IPS-18a (cell line): ENCODE data around the gene ZNF92.
"Not testable (repeated sequence)": the region's sequence is repeated elsewhere in the genome, so short reads cannot be mapped to it uniquely, and the experiment has no call there.

ENCODE experiments used
- H3K27ac ChIP-seq: one replicate; pipeline ENCODE4 v1.5.1; 2013; ENCODE audit warnings: low read length
- H3K27me3 ChIP-seq: one replicate; pipeline ENCODE4 v1.6.1; 2013; ENCODE audit warnings: mild to moderate bottlenecking, low read length; ENCODE audit not compliant: control insufficient read depth, insufficient read depth
- H3K36me3 ChIP-seq: one replicate; pipeline ENCODE4 v1.6.1; 2013; ENCODE audit warnings: low read depth, low read length; ENCODE audit not compliant: control insufficient read depth
- H3K4me1 ChIP-seq: one replicate; pipeline ENCODE4 v1.6.1; 2013; ENCODE audit warnings: low read depth, low read length; ENCODE audit not compliant: control insufficient read depth
- H3K4me3 ChIP-seq: one replicate; pipeline ENCODE4 v1.5.1; 2013; ENCODE audit warnings: low read length
- H3K9ac ChIP-seq: one replicate; pipeline ENCODE4 v1.6.1; 2013; ENCODE audit warnings: mild to moderate bottlenecking, low read length, moderate library complexity
- H3K9me3 ChIP-seq: one replicate; pipeline ENCODE4 v1.6.1; 2013; ENCODE audit warnings: low read depth, low read length; ENCODE audit not compliant: control insufficient read depth

The ZNF92 gene

DNA sequence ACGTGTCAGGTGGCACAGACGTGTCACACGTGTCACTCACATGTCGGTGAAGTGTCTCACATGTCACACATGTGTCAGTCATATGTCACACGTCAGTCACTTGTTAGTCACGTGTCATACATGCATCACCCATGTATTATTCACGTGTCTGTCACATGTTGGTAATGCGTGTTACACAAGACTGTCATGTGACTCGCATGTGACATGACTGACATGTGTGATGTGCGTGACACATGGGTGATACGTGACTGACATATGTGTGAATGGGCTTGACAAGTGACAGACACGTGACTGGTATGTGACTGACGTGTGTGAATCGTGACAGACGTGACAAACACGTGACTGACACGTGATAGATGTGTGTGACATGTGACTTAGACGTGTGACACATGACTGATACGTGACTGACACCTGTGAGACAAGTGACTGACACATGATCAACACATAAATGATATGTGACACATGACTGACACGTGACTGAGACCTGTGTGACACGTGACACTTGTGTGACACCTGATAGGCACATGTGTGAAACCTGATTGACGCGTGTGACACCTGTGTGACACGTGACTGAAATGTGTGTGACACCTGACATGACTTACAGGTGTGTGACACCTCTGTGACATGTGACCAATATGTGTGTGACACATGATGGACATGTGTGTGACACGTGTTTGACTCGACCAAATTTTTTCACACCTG, 56.1 kb downstream of the ZNF92 start:
- Histone ChIP-seq H3K4me1 (no peaks in the 10 kb centered on the region), H3K9me3 (peaks cover 30% of the 10 kb centered on the region), H3K9ac (no peak overlapping the region), H3K4me3 (no peak overlapping the region), H3K27ac (no peak overlapping the region), H3K36me3 (no peaks in the 10 kb centered on the region), H3K27me3 (no peaks in the 10 kb centered on the region)

DNA sequence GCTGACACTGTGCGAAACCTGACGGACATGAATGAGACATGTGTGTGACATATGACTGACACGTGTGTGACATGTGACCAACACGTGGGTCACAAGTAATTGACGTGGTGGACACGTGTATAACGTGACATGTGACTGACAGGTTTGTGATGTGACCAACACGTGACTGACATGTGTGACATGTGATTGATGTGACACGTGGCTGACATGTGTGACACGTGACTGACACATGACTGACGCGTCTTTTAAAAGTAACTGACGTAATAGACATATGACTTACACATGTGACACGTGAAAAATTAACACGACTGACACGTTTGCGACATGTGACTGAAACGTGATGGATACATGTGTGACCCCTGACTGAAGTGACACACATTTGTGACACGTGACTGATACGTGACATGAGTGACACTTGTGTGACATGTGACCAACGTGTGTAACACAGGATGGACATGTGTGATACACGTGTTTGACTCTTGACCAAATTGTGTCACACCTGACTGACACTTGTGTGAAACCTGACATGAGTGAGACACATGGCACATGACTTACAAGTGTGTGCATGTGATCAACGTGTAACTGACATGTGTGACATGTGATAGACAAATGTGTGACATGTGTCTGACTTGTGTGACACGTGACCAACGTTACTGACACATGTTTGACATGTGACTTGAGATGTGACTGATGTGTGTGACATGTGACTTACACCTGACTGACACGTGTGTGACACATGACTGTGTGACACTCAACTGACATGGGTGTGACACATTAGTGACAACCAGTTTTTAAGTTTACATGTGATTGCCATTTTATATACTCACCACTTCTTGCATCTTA, 56.9 kb downstream of the ZNF92 start:
- Histone ChIP-seq H3K27me3 (no peaks in the 10 kb centered on the region), H3K36me3 (no peaks in the 10 kb centered on the region), H3K4me1 (no peaks in the 10 kb centered on the region)

DNA sequence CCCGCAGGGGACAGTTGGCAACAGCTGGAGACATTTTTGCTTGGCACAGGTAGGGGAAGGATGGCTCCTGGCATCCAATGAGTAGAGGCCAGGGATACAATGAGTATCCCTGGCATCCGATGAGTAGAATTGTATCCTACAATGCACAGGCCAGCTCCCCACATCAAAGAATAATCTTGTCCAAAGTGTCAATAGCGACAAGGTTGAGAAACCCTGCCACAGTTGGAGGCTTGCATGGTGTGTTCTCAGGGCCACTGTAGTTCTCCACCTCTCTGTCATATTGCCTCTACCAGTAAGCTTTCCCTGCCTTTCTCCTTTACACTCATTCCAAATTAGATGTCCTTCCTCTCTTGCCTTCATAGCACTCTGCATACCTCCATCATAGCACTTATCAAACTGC, 60.7 kb downstream of the ZNF92 start:
- Histone ChIP-seq H3K36me3 (no peaks in the 10 kb centered on the region), H3K27ac (no peak overlapping the region), H3K4me3 (no peak overlapping the region), H3K4me1 (no peaks in the 10 kb centered on the region), H3K27me3 (no peaks in the 10 kb centered on the region), H3K9me3 (peaks cover 16% of the 10 kb centered on the region), H3K9ac (no peak overlapping the region)

More for the DNA sequence above, 56.9 kb downstream of the ZNF92 start:
- Histone ChIP-seq H3K9me3 (peaks cover 30% of the 10 kb centered on the region), H3K27ac (no peak overlapping the region), H3K4me3 (no peak overlapping the region), H3K9ac (no peak overlapping the region)

DNA sequence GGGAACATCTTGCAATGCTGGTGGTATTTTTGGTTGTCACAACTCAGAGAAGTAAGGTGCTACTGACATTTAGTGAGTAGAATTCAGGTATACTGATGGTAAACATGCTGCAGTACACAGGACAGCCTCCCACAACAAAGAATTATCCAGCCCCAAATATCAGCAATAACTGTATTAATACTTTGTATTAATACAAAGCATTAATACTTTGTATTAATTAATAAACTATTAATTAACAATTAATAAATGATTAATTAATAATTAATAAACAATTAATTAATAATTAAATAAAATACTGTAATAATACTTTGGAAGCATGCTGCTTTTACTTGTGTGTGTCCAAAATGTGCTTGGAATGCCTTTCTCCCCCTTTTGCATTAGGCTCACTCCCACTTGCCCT, 62.5 kb downstream of the ZNF92 start:
- H3K4me3 ChIP-seq, result no peak overlapping the region
- no peak overlapping the region for H3K27ac ChIP-seq
- no peaks in the 10 kb centered on the region for H3K27me3 ChIP-seq
- H3K4me1 ChIP-seq, result no peaks in the 10 kb centered on the region
- H3K9me3 ChIP-seq, result no peaks in the 10 kb centered on the region
- no peak overlapping the region for H3K9ac ChIP-seq
- H3K36me3 ChIP-seq, result no peaks in the 10 kb centered on the region

DNA sequence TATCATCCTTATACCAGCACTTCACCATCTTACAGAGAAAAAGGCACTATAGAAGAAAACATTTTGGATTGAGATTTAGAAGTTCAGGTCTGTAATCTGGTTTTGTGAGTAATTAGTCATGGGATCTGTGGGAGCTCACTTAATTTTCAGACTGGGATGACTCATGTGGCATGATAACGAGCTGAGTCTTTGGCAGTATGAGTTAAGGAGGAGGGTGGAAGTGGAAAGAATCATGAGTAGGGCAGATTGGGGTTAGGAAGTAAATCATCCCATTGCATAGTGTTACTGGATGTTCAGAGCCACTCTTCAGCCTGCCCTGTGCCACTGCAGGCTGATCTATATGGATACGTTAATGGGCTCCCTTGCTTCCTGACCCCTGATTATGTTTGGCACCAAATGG, 64.9 kb downstream of the ZNF92 start:
- Histone ChIP-seq H3K9ac (no peak overlapping the region), H3K4me1 (no peaks in the 10 kb centered on the region), H3K4me3 (no peak overlapping the region), H3K27ac (no peak overlapping the region), H3K27me3 (no peaks in the 10 kb centered on the region), H3K9me3 (no peaks in the 10 kb centered on the region), H3K36me3 (no peaks in the 10 kb centered on the region)

DNA sequence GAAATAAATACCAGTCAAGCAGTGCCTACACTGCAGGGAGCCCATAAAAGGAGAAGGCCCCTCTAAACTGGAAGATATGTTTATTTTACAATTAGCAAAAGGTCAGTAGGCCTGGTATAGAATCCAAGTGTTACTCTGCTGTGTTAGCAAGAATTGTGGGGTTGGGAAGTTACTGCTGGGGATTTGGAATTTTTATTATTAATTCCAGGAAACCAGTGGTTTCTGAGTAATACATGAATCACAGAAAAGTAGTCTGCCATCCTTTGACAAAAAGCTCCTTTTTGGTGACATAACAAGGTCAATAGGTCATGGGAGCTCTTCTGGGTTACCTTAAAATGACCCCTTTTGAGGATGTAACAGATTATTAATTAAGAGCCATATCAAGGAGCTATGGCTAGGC, 67.4 kb downstream of the ZNF92 start:
- Histone ChIP-seq H3K9ac (no peak overlapping the region), H3K27me3 (no peaks in the 10 kb centered on the region), H3K4me1 (no peaks in the 10 kb centered on the region), H3K4me3 (no peak overlapping the region), H3K27ac (no peak overlapping the region), H3K9me3 (peaks cover 1% of the 10 kb centered on the region), H3K36me3 (no peaks in the 10 kb centered on the region)

DNA sequence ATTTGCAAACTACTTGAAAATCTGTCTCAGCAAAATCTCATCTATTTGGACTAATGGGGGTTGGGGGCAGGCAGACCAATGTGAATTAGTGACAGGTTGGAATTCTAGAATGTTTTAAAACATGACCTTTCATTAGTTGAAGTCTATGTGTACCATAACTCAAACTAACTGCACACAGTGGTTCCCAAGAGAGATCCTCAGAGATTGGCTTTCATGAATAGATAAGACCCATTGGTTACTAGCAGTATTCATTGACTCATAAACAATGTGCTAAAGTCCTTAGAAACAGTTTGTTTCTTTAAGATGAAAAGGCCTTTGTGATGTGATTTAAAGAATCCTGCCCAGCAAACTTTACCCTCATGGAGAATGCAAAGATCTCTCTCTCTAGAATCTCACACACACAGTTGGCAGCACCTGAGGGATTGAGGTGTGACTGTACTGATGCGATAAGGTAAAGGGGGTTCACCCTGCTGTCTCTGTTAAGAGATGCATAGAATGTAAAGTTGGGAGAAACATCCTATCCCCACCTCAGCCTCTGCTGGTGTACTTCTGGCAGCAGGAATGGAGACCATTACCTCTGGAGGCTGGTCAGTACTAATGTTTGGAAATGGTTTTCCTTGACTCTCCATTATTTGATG, 70.7 kb downstream of the ZNF92 start:
- Histone ChIP-seq H3K36me3 (no peaks in the 10 kb centered on the region), H3K4me3 (no peak overlapping the region), H3K9ac (no peak overlapping the region), H3K9me3 (peaks cover 10% of the 10 kb centered on the region), H3K4me1 (no peaks in the 10 kb centered on the region), H3K27me3 (no peaks in the 10 kb centered on the region), H3K27ac (no peak overlapping the region)

DNA sequence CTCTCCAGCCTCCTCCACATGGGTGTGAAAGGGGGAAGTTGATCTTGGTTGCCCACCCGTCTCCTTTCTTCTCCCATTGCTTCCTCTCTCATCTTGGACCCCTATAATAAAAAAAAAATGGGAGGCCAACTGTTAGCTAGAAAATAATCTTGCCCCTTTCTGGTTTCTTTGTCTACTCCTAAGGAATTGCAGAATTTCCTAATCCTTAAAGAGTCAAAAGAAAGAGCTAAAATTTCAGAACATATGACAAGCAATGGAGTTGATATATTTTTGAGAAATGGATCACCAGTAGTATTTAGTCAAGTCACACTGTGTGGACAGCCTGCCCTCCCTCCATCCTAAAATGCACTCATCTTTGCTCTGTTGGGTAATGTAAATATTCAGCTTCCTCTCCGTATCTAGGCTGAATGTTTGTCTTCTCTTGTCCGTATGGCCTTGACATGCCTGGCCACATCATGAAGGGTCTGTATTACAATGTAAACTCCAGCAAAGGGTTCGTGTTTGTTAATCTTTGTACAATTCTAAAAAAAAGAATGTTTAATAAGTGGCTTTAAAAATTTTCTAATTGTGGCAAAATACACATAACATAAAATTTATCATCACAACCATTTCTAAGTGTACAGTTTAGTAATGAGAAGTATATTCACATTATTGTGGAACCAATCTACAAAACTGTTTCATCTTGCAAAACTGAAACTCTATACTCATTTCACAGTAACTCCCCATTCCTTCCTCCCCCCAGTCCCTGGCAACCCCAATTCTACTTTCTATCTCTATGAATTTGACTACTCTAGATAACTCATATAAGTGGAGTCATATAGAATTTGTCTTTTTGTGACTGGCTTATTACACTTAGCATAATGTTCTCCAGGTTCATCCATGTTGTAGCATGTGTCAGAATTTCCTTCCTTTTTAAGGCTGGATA, 71.5 kb downstream of the ZNF92 start:
- Histone ChIP-seq H3K4me1 (no peaks in the 10 kb centered on the region), H3K36me3 (no peaks in the 10 kb centered on the region), H3K9ac (no peak overlapping the region), H3K4me3 (no peak overlapping the region), H3K27ac (no peak overlapping the region), H3K9me3 (peaks cover 10% of the 10 kb centered on the region), H3K27me3 (no peaks in the 10 kb centered on the region)

DNA sequence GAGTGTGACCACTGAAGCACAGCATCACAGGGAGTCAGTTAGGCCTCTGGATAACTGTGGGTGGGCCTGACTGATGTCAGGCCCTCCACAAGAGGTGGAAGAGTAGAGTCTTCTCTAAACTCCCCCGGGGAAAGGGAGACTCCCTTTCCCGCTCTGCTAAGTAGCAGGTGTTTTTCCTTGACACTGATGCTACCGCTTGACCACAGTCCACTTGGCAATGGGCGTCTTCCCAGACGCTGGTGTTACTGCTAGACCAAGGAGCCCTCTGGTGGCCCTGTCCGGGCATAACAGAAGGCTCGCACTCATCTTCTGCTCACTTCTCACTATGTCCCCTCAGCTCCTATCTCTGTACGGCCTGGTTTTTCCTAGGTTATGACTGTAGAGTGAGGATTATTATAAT, 73.4 kb downstream of the ZNF92 start:
- H3K36me3 ChIP-seq, H3K27ac ChIP-seq, H3K27me3 ChIP-seq, H3K4me3 ChIP-seq, H3K9me3 ChIP-seq, H3K4me1 ChIP-seq, H3K9ac ChIP-seq: not testable (repeated sequence)

DNA sequence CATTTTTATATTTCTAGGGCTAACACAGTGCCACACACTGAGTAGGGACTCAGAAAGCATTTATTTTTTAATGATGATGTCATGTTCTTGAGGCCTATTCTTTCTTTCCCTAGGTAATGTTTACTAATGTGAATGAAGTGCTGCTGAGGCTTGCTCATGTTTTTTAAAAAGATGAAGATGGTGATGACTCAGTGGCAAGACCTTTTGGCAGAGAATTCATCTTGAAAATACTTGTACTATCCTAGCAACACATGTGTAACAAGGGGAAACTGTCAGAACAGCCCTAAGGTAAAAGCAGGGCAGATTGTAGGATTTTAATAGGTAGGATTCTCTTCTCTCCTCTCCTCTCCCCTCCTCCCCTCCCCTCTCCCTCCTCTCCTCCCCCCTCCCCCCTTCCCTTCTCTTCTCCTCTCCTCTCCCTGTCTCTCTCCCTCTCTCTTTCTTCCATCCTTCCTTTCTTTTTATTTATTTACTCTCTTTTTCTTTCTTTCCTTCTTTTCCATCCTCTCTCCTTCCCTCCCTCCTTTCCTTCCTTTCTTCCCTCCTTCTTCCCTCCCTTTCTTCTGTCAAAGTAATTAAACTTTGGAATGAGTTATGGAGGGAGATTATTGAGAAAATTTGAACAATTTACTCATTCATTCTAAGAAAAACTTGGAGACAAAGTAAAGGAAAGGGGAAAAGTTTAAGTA, 75.3 kb downstream of the ZNF92 start:
- H3K9ac ChIP-seq, result no peak overlapping the region
- no peak overlapping the region for H3K4me3 ChIP-seq
- H3K4me1 ChIP-seq, result no peaks in the 10 kb centered on the region
- no peaks in the 10 kb centered on the region for H3K36me3 ChIP-seq
- H3K27me3 ChIP-seq, result no peaks in the 10 kb centered on the region
- H3K9me3 ChIP-seq, result peaks cover 10% of the 10 kb centered on the region
- H3K27ac ChIP-seq, result no peak overlapping the region

DNA sequence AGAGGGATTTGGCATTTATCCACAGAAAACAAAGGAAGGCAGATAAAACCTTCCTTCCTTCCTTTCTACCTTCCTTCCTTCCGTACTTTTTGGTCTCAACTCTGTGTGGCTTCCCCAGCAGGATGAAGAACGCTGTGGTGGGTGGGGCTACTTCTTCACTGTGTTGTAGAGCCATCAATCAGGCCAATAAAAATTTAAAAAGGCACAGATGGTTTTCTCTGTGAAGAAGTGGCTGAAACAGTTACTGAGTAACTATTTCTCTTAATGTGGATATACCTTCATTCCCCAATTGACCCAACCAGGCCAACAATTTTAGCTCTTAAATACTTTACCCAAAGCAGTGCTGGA, 75.8 kb downstream of the ZNF92 start:
- Histone ChIP-seq H3K36me3 (no peaks in the 10 kb centered on the region), H3K27me3 (no peaks in the 10 kb centered on the region), H3K4me3 (no peak overlapping the region), H3K9me3 (peaks cover 10% of the 10 kb centered on the region), H3K9ac (no peak overlapping the region), H3K27ac (no peak overlapping the region), H3K4me1 (no peaks in the 10 kb centered on the region)
